Stomach smooth muscle (tissue), 2 donors: ENCODE data around the gene ANKRD42.
"Not testable (repeated sequence)": the region's sequence is repeated elsewhere in the genome, so short reads cannot be mapped to it uniquely, and the experiment has no call there.

Source experiments
- H3K27ac ChIP-seq: one replicate; pipeline ENCODE4 v1.7.0; 2013; ENCODE audit warnings: mild to moderate bottlenecking, low read length, inconsistent platforms
- H3K27me3 ChIP-seq, 2 donors: one replicate each; pipeline ENCODE4 v1.7.0; 2013; ENCODE audit warnings: low read length in 2 of 2; ENCODE audit not compliant: insufficient read depth in 2 of 2, control insufficient read depth in 1 of 2
- H3K36me3 ChIP-seq, 2 donors: one replicate each; pipeline ENCODE4 v1.7.0; 2013; ENCODE audit warnings: low read length in 2 of 2; ENCODE audit not compliant: control insufficient read depth in 2 of 2, insufficient read depth in 2 of 2
- H3K4me1 ChIP-seq: one replicate; pipeline ENCODE4 v1.7.0; 2013; ENCODE audit warnings: low read length; ENCODE audit not compliant: control insufficient read depth, insufficient read depth
- H3K4me3 ChIP-seq, 2 donors: one replicate each; pipeline ENCODE4 v1.7.0; 2013; ENCODE audit warnings: low read length in 2 of 2
- H3K9ac ChIP-seq, 2 donors: one replicate each; pipeline ENCODE4 v1.7.0; 2013; ENCODE audit warnings: low read length in 2 of 2, mild to moderate bottlenecking in 1 of 2
- H3K9me3 ChIP-seq, 2 donors: one replicate each; pipeline ENCODE4 v1.7.0; 2013; ENCODE audit warnings: low read length in 2 of 2; ENCODE audit not compliant: control insufficient read depth in 2 of 2
- donor health status: healthy.
- donor health status: Pancreatic carcinoma.

Gene ANKRD42

DNA sequence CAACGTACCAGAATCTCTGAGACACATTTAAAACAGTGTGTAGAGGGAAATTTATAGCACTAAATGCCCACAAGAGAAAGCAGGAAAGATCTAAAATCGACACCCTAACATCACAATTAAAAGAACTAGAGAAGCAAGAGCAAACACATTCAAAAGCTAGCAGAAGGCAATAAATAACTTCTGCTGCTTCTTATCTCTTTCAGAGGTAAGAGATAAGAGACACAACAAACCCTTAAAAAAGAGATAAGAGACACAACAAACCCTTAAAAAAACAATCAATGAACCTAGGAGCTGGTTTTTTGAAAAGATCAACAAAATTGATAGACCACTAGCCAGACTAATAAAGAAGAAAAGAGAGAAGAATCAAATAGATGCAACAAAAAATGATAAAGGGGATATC is 75.6 kb downstream of the ANKRD42 start:
- H3K9me3 ChIP-seq, H3K27me3 ChIP-seq, H3K9ac ChIP-seq, H3K27ac ChIP-seq, H3K4me3 ChIP-seq, H3K36me3 ChIP-seq, H3K4me1 ChIP-seq: not testable (repeated sequence)

DNA sequence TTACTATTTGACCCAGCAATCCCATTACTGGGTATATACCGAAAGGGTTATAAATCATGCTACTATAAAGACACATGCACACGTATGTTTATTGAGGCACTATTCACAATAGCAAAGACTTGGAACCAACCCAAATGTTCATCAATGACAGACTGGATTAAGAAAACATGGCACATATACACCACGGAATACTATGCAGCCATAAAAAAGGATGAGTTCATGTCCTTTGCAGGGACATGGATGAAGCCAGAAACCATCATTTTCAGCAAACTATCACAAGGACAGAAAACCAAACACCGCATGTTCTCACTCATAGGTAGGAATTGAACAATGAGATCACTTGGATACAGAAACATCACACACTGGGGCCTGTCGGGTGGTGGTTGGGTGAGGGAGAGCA is 78.2 kb downstream of the ANKRD42 start:
- not testable (repeated sequence) for H3K27me3 ChIP-seq, H3K9me3 ChIP-seq, H3K36me3 ChIP-seq, H3K9ac ChIP-seq, H3K4me3 ChIP-seq, H3K4me1 ChIP-seq, H3K27ac ChIP-seq

DNA sequence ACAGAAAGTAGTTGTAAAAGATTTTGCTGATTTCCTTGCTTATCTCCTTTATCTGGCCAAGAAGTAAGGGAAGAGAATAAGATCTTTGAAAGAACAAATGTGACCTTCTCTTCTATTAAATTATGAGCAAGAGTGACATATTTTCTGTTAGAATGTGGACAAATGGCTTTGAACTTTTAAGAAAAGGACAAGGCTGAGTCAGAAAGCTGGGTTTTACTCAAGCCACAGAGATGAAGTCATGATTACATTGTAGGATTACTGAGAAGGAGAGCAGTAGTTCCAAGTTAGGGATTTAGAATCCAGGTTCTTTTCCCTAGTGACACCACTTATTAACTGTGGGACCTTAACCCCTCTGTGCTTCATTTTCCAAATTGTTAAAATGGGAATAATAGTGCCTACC is 79.1 kb downstream of the ANKRD42 start:
- Histone ChIP-seq H3K4me1 (no peaks in the 10 kb centered on the region), H3K36me3 (peaks cover 0 to 3% of the 10 kb centered on the region in 2 donors), H3K9ac (no peak overlapping the region), H3K27me3 (no peaks in the 10 kb centered on the region), H3K4me3 (no peak overlapping the region), H3K27ac (no peak overlapping the region), H3K9me3 (no peaks in the 10 kb centered on the region)

DNA sequence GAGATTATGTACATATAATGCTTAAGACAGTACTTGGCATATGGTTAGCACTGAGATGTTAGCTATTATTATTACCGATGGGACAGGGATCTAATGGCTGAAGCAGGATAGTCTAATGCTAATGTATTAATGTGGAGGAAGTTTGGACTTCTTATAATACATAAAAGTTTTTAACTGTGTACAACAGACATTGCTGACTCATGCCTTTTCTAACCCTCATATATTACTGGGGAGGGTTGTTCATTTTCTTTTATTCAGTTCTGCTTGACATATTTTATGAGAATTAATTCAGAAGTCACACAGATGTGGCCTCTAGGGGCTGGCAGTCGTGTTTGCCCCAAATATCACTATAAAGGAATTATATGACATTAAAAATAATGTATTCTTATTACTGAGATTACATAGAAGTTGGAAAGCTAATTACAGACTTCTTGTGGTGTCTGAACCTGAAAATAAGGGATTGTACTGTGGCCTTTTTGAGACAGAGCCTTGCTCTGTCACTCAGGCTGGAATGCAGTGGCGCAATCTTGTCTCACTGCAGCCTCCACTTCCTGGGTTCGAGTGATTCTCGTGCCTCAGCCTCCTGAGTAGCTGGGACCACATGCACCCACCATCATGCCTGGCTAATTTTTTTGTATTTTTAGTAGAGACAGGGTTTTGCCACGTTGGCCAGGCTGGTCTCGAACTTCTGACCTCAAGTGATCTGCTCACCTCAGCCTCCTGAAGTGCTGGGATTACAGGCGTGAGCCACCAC is 82.6 kb downstream of the ANKRD42 start:
- no peaks in the 10 kb centered on the region for H3K9me3 ChIP-seq
- H3K27me3 ChIP-seq = no peaks in the 10 kb centered on the region
- no peak overlapping the region for H3K4me3 ChIP-seq
- H3K4me1 ChIP-seq = no peaks in the 10 kb centered on the region
- peaks cover 0 to 9% of the 10 kb centered on the region in 2 donors for H3K36me3 ChIP-seq
- no peak overlapping the region for H3K27ac ChIP-seq
- no peak overlapping the region for H3K9ac ChIP-seq

DNA sequence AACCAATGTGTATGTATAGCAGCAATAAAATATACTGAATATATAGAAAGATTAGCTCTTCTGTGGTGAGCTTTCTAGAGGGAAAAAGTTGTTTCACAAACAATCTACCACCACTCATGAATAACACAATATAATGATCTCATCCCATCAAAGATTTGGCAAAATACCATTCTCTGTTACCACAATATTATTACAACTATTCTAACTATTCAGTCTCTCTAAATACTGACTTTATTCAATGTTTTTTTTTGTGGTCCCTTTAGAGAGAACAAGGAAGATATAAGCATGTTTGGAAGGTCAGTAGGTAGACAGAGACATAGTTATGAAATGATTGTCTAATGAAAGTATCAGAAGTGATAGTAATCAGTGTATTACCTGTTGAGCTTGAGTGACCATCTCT is 84.8 kb downstream of the ANKRD42 start:
- no peak overlapping the region for H3K9ac ChIP-seq
- H3K9me3 ChIP-seq = no peaks in the 10 kb centered on the region
- H3K4me3 ChIP-seq = no peak overlapping the region
- no peaks in the 10 kb centered on the region for H3K4me1 ChIP-seq
- peaks cover 0 to 6% of the 10 kb centered on the region in 2 donors for H3K36me3 ChIP-seq
- H3K27ac ChIP-seq = no peak overlapping the region
- H3K27me3 ChIP-seq = no peaks in the 10 kb centered on the region

DNA sequence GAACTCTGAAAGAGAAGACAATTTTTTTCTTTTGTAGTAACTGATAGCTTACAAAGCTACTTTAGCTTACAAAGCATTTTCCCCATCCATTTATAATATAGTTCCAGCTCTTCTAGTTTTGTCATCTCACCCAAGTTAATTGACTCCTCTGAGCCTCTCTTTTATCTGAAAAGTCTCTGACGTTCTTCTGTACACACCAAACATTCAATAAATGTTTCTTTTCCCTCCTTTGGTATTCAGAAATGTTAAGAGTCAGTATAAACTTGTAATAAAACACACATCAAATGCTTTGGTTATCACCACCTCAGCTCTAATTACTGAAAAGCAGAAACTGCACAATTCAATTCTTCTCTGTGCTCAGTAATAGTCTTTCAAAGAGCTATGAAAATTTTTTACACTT is 86.7 kb downstream of the ANKRD42 start:
- peaks cover 6% of the 10 kb centered on the region for H3K4me1 ChIP-seq
- no peak overlapping the region for H3K4me3 ChIP-seq
- H3K9ac ChIP-seq = no peak overlapping the region
- H3K9me3 ChIP-seq = no peaks in the 10 kb centered on the region
- H3K36me3 ChIP-seq = peaks cover 0 to 6% of the 10 kb centered on the region in 2 donors
- H3K27ac ChIP-seq = no peak overlapping the region
- H3K27me3 ChIP-seq = no peaks in the 10 kb centered on the region

DNA sequence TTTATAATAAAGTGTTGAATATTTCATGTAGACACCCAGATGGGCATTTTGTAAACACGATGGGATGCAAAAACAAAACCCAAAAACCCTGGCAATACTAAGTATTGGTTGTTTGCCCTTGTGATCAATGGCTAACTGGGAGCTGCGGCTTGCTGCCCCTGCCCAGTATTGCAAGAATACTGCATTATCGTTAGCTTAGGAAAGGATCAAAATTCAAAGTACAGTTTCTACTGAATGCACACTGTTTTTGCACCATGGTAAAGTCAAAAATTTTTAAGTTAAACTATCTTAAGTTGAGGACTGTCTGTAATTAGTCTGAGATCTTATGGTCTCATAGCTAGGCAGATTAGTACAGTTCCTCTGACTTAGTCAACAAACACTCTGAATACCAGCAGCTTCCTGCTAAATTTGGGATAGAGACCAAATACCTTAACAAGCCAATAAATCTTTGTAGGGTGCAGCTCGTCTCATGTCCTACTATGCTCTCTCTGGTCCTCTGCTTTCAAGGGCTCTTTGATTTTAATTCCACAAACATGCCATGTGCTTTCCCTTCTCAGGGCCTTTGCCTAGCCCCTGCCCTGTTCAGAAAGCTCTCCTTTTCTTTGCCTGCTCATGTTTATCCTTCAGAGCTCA is 88.7 kb downstream of the ANKRD42 start:
- Histone ChIP-seq H3K9ac (no peak overlapping the region), H3K9me3 (no peaks in the 10 kb centered on the region), H3K4me1 (peaks cover 6% of the 10 kb centered on the region), H3K4me3 (no peak overlapping the region), H3K27ac (no peak overlapping the region), H3K36me3 (peaks cover 0 to 6% of the 10 kb centered on the region in 2 donors), H3K27me3 (no peaks in the 10 kb centered on the region)

DNA sequence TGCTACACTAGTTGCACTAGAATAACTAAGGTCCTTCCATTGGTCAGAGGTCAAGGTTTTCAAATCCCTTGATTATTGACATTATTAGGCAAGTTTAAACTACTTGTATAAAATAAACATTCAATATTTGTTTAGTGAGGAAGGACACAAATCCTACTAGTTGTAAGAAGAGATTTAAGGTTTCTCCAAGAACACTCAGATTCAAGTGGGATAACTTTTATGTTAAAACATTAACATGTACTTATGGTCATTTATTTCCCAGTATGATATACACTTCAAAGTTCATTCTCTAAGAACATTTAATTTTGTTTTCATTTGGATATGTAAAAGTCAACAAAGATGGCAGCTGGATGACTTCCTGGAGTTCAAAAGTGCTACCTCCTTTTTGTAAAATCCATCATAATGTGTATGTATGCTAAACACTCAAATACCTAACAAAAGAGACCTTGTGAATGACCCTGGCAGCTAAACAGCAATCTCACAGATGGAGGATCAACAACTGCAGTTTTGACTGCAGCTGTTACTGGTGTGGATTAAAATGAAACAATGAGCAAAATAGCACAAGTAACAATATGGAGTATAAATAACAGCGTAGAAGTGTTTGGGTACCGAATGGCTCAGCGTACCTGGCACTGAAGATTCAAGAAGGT is 91.1 kb downstream of the ANKRD42 start:
- no peaks in the 10 kb centered on the region for H3K9me3 ChIP-seq
- peaks cover 6% of the 10 kb centered on the region for H3K4me1 ChIP-seq
- no peaks in the 10 kb centered on the region for H3K27me3 ChIP-seq
- no peak overlapping the region for H3K27ac ChIP-seq
- no peaks in the 10 kb centered on the region for H3K36me3 ChIP-seq
- H3K9ac ChIP-seq = peak overlapping the region; percentile 94 to 99
- peak overlapping the region; percentile 76 to 97 for H3K4me3 ChIP-seq

DNA sequence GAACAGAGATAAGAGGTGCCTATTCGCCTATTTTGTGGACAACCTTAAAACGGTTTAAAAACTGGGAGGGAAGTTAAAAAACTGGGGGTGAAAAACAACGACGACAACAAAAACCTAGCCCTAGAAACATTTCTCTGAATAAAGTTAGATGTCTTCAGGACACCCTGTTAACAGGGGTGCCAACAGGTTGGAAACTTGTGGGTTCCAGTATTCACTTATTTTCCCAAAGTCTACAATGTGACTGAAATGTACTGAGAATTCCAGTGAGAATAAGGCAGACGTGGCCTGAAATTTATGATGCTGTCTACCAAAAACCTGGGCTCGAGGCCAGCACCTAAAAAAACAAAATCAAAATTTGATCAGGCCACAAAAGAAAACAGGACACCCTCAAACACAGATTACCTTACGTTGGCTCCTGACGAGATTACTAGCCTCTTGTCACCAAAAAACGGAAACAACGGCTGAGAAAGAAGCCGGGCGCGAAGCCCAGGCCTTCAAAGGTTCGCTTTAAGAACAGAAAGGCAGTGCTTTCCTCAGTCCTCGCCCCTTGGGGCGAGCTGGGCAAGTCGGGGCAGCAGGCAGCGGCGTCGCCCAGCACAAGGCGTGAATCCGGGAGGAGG is 91.7 kb downstream of the ANKRD42 start:
- H3K27ac ChIP-seq = peak overlapping the region; percentile 98
- peaks cover 6% of the 10 kb centered on the region for H3K4me1 ChIP-seq
- H3K4me3 ChIP-seq = peak overlapping the region; percentile 76 to 97
- H3K9me3 ChIP-seq = no peaks in the 10 kb centered on the region
- H3K36me3 ChIP-seq = no peaks in the 10 kb centered on the region
- H3K9ac ChIP-seq = peak overlapping the region; percentile 94 to 99
- no peaks in the 10 kb centered on the region for H3K27me3 ChIP-seq

DNA sequence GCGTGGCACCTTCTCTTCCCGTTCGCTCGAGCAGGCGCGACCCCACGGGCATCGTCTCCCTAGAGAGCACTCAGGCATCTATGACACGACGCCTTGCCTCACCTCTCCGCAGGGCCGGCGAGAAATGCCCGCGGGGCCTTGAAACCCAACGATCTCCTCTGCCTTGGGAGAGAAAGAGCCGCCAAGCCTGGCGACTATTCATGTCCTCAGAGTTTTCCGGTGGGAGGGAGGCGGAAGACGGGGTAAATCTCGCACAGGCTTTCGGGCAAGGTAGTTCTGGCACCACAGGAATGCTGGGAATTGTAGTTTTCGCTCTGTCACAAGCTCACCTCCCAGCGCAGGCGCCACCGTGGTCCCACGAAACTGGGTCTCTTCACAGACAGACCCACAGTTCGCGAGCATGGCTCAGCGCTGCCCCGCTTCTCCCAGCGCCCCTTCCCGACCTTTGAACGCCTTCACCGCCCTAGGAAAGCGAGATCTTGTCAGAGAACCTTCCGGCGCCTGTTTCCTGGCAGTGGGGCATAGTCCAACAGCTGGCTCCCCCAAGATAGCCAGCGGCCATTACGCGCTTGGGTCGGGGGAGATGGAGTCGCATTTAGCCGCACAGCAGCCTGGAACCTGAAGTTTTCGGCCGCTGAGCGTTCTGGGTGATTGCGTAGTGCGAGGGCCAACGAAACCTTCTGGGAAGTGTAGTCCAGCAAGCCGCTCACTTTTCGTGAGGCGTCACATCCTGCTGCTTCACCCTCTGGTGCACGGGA is 92.4 kb downstream of the ANKRD42 start, which contains the start of gene CCDC90B:
TSS of gene CCDC90B (minus strand) at position 597 of the 758 bp plus-strand sequence. CDS start at position 202, 395 bp downstream.
- H3K27ac ChIP-seq = peak within 1 kb of the TSS; percentile 98
- no peaks in the 10 kb centered on the region for H3K27me3 ChIP-seq
- no peaks in the 10 kb centered on the region for H3K36me3 ChIP-seq
- H3K4me1 ChIP-seq = peaks cover 6% of the 10 kb centered on the region
- no peaks in the 10 kb centered on the region for H3K9me3 ChIP-seq
- peak within 1 kb of the TSS; percentile 94 to 99 for H3K9ac ChIP-seq
- peak within 1 kb of the TSS; percentile 76 to 97 for H3K4me3 ChIP-seq
